B cell (primary cell): ENCODE results near the gene SPRR1A. TPM values are rescaled to one million over a fixed set of nuclear protein-coding genes. Genes with fewer than 3 reads are reported as not detected.

ENCODE experiments used
- ATAC-seq: fragments of 200-7000 bp; cut with Tn5 transposase; one replicate; pipeline ENCODE4 v1.10.0; 2021; ENCODE audit warnings: low read depth, mild to moderate bottlenecking, moderate number of reproducible peaks, moderate library complexity
- CTCF ChIA-PET: fragments of 350-600 bp; sonication (Branson Sonifier 250); formaldehyde crosslinking; loops from one replicate; lab custom pipeline; 2021; ENCODE audit warnings: antibody characterized with exemption, inconsistent platforms; lab: Charles Lee
- POLR2A ChIA-PET: fragments of 350-600 bp; sonication (Branson Sonifier 250); formaldehyde crosslinking; loops from one replicate; lab custom pipeline; 2021; ENCODE audit warnings: antibody characterized with exemption; lab: Charles Lee
- DNase-seq: peaks from one replicate; pipeline ENCODE4 v3.0.0; 2013
- H2AFZ ChIP-seq: 2 replicates; pipeline ENCODE4 v1.6.1; 2012; ENCODE audit warnings: mild to moderate bottlenecking, low read depth, low read length; ENCODE audit not compliant: insufficient read depth, poor library complexity, severe bottlenecking
- H3K27ac ChIP-seq, 2 donors: 1 replicate in 1 of 2; 2 replicates in 1 of 2; pipeline ENCODE4 v1.5.1; 2012 to 2013; ENCODE audit warnings: low read length in 2 of 2, mild to moderate bottlenecking in 2 of 2, moderate library complexity in 1 of 2
- H3K27me3 ChIP-seq, 4 experiments: fragments of 200-600 bp in 1 of 4; sonication (generic) in 1 of 4; replicated peaks in 1 of 4; 1 replicate in 2 of 4; 2 replicates in 2 of 4; pipeline versions ENCODE4 v1.6.1 to v1.7.0; 2013 to 2016; ENCODE audit warnings: low read length in 3 of 4, mild to moderate bottlenecking in 2 of 4, mixed read lengths in 1 of 4, moderate library complexity in 1 of 4; ENCODE audit not compliant: insufficient read depth in 4 of 4, control insufficient read depth in 3 of 4; ENCODE audit errors: control extremely low read depth in 1 of 4
- H3K36me3 ChIP-seq, 2 experiments: replicated peaks in 1 of 2; 1 replicate in 1 of 2; 2 replicates in 1 of 2; pipeline versions ENCODE4 v1.6.1 to v1.7.1; 2013; ENCODE audit warnings: low read length in 1 of 2; ENCODE audit not compliant: insufficient read depth in 2 of 2, control insufficient read depth in 1 of 2; ENCODE audit errors: control extremely low read depth in 1 of 2, extremely low read depth in 1 of 2
- H3K4me1 ChIP-seq, 2 donors: fragments of 200-600 bp in 1 of 2; sonication (generic) in 1 of 2; 1 replicate in 1 of 2; 2 replicates in 1 of 2; pipeline versions ENCODE4 v1.5.1 to v1.6.1; 2013 to 2017; ENCODE audit warnings: low read length in 2 of 2; ENCODE audit not compliant: control insufficient read depth in 2 of 2, insufficient read depth in 2 of 2
- H3K4me2 ChIP-seq: replicated peaks from 2 replicates; pipeline ENCODE3; 2012; ENCODE audit warnings: mild to moderate bottlenecking, low read depth, low read length; ENCODE audit not compliant: poor library complexity, severe bottlenecking
- H3K4me3 ChIP-seq, 5 experiments: fragments of 200-600 bp in 1 of 5; sonication (generic) in 1 of 5; 1 replicate in 3 of 5; 2 replicates in 2 of 5; pipeline versions ENCODE4 v1.5.1 to v1.7.0; 2011 to 2016; ENCODE audit warnings: low read length in 4 of 5, mild to moderate bottlenecking in 4 of 5, low read depth in 2 of 5, control low read depth in 1 of 5, moderate library complexity in 1 of 5; ENCODE audit not compliant: insufficient read depth in 1 of 5; ENCODE audit errors: control extremely low read depth in 1 of 5, extremely low read depth in 1 of 5
- H3K79me2 ChIP-seq: fragments of 200-600 bp; sonication (generic); one replicate; pipeline ENCODE4 v1.6.0; 2016; ENCODE audit warnings: low read length; ENCODE audit not compliant: control insufficient read depth, insufficient read depth
- H3K9ac ChIP-seq: fragments of 200-600 bp; sonication (generic); 2 replicates; pipeline ENCODE4 v1.6.1; 2017; ENCODE audit warnings: mild to moderate bottlenecking, low read length, moderate library complexity
- H3K9me3 ChIP-seq, 3 donors: one replicate each; pipeline versions ENCODE4 v1.6.1 to v1.7.1; 2013; ENCODE audit warnings: low read length in 2 of 3; ENCODE audit not compliant: control insufficient read depth in 2 of 3, insufficient read depth in 1 of 3; ENCODE audit errors: control extremely low read depth in 1 of 3
- H4K20me1 ChIP-seq: 2 replicates; pipeline ENCODE4 v1.6.0; 2012; ENCODE audit warnings: mild to moderate bottlenecking, low read length; ENCODE audit not compliant: insufficient read depth, control insufficient read depth, poor library complexity, severe bottlenecking
- H3K27ac Mint-ChIP-seq: one replicate; pipeline ENCODE4 v1.8.0; 2021; ENCODE audit warnings: mixed read lengths
- H3K27me3 Mint-ChIP-seq: one replicate; pipeline ENCODE4 v1.8.0; 2021; ENCODE audit warnings: mixed read lengths
- H3K4me1 Mint-ChIP-seq: one replicate; pipeline ENCODE4 v1.8.0; 2021; ENCODE audit warnings: mixed read lengths
- H3K4me3 Mint-ChIP-seq: one replicate; pipeline ENCODE4 v1.8.0; 2021; ENCODE audit warnings: mixed read lengths
- H3K9me3 Mint-ChIP-seq: one replicate; pipeline ENCODE4 v1.8.0; 2022; ENCODE audit warnings: mixed read lengths; ENCODE audit not compliant: insufficient read depth
- EZH2 ChIP-seq: IDR thresholded peaks from 2 replicates; pipeline ENCODE4 v1.6.1; 2012; ENCODE audit warnings: borderline replicate concordance, low read depth, mild to moderate bottlenecking, moderate library complexity, low read length; ENCODE audit not compliant: insufficient read depth, poor library complexity, severe bottlenecking
- WGBS: methylation state at CpG from one replicate; pipeline ENCODE4 v1.1.5; 2013; ENCODE audit warnings: missing lambda C conversion rate; ENCODE audit not compliant: insufficient coverage; 5-methylcytosine and 5-hydroxymethylcytosine counted together
- intact Hi-C: fragments of 100-400 bp; cut with micrococcal nuclease; formaldehyde crosslinking; loops from one replicate; pipeline ENCODE4 v1.10.0; 2022
- polyA plus RNA-seq: library from polyadenylated mRNA; depleted of rRNA; stranded (reverse); fragments of >200 nt; gene quantifications from 2 replicates; pipeline ENCODE4 v1.2.3, GENCODE V29; 2012
- total RNA-seq, 2 donors: library from RNA; stranded (reverse); fragments of 120-200 nt in 1 of 2; gene quantifications; 1 replicate in 1 of 2; 2 replicates in 1 of 2; pipeline versions ENCODE4 v1.2.3 to v1.2.4, GENCODE V29; 2013 to 2022
- TF ChIP-seq, protein P1 (sequence below): fragments of 200-600 bp; IDR thresholded peaks from one replicate; pipeline ENCODE4 v1.8.0; 2022; ENCODE audit warnings: antibody characterized with exemption, mild to moderate bottlenecking

SPRR1A gene
- total and polyA plus RNA-seq, 2 donors (not counting 1 experiment from before 2014, with no cell fraction given): not detected

GRCh38 chr1:152962876-152963415 is 20.9 kb upstream of the SPRR1A start:
- Mint-ChIP-seq H3K27me3 (peaks cover 24% of the 10 kb centered on the region), H3K4me3 (no peak overlapping the region), H3K4me1 (peaks cover 11% of the 10 kb centered on the region), H3K27ac (no peak overlapping the region), H3K9me3 (no peaks in the 10 kb centered on the region)
- Histone ChIP-seq H3K36me3 (no peaks in the 10 kb centered on the region), H3K4me1 (peaks cover 7 to 10% of the 10 kb centered on the region in 2 donors), H3K9me3 (no peaks in the 10 kb centered on the region), H4K20me1 (no peaks in the 10 kb centered on the region), H2AFZ (no peak overlapping the region), H3K27me3 (peaks cover 0 to 3% (median 1%) of the 10 kb centered on the region in 4 experiments), H3K9ac (no peak overlapping the region), H3K4me3 (no peak overlapping the region), H3K4me2 (no peak overlapping the region), H3K27ac (no peak overlapping the region), H3K79me2 (no peaks in the 10 kb centered on the region)
- ATAC-seq: no peak
- intact Hi-C loops: no loop called here
- 95% methylated on average over 2 of the region's 2 CpGs for WGBS
- TF ChIP-seq, protein P1, sequence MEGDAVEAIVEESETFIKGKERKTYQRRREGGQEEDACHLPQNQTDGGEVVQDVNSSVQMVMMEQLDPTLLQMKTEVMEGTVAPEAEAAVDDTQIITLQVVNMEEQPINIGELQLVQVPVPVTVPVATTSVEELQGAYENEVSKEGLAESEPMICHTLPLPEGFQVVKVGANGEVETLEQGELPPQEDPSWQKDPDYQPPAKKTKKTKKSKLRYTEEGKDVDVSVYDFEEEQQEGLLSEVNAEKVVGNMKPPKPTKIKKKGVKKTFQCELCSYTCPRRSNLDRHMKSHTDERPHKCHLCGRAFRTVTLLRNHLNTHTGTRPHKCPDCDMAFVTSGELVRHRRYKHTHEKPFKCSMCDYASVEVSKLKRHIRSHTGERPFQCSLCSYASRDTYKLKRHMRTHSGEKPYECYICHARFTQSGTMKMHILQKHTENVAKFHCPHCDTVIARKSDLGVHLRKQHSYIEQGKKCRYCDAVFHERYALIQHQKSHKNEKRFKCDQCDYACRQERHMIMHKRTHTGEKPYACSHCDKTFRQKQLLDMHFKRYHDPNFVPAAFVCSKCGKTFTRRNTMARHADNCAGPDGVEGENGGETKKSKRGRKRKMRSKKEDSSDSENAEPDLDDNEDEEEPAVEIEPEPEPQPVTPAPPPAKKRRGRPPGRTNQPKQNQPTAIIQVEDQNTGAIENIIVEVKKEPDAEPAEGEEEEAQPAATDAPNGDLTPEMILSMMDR: no peak
- no peak for TF ChIP-seq EZH2
- DNase-seq: no peak
- ChIA-PET POLR2A (no interaction called here), CTCF (no interaction called here)

DNA sequence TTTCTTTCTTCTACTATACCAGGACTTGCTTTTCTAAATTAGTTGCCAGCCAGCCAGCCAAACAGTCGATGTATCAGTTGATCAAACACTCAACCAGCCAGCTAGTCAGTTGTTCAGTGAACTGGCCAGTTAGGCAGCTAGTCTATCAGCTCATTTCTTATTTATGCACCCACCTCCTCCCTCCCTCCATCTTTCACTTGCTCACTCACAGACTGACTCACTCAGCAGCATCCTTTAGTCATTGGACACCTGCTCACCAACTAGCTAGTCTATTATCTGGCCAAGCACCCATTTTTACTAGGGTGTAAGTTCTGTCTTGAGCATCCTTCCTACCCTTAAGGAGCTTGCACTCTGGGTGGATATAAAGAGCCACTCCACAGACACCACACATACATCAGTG is 19.3 kb upstream of the SPRR1A start:
- no peak overlapping the region for H3K9ac ChIP-seq
- Mint-ChIP-seq H3K9me3 (no peaks in the 10 kb centered on the region), H3K27ac (no peak overlapping the region), H3K4me1 (peaks cover 11% of the 10 kb centered on the region), H3K4me3 (no peak overlapping the region), H3K27me3 (peaks cover 24% of the 10 kb centered on the region)
- peaks cover 7 to 10% of the 10 kb centered on the region in 2 donors for H3K4me1 ChIP-seq
- ATAC-seq (no peak), DNase-seq (no peak)
- no peaks in the 10 kb centered on the region for H4K20me1 ChIP-seq
- no peaks in the 10 kb centered on the region for H3K9me3 ChIP-seq
- CTCF ChIA-PET: no interaction called here
- H3K27me3 ChIP-seq: peaks cover 0 to 4% (median 1%) of the 10 kb centered on the region in 4 experiments
- H2AFZ ChIP-seq: no peak overlapping the region
- H3K4me2 ChIP-seq: no peak overlapping the region
- intact Hi-C loops: no loop called here
- H3K36me3 ChIP-seq: no peaks in the 10 kb centered on the region
- 80% methylated on average over 1 of the region's 1 CpG for WGBS
- H3K4me3 ChIP-seq: no peak overlapping the region
- H3K27ac ChIP-seq: no peak overlapping the region
- no peak for TF ChIP-seq EZH2
- TF ChIP-seq, protein P1: no peak
- POLR2A ChIA-PET: no interaction called here
- H3K79me2 ChIP-seq: no peaks in the 10 kb centered on the region
